Smooth muscle cell (in vitro differentiated cells): ENCODE results near the gene TCF3. TPM values are rescaled to one million over a fixed set of nuclear protein-coding genes. Genes with fewer than 3 reads are reported as not detected.
"Not testable (repeated sequence)": the region's sequence is repeated elsewhere in the genome, so short reads cannot be mapped to it uniquely, and the experiment has no call there.

ENCODE experiments used
- DNase-seq: peaks from one replicate; lab custom pipeline; 2025; ENCODE audit not compliant: unreplicated experiment; lab: John Stamatoyannopoulos, UW
- H2AFZ ChIP-seq: fragments of 200-600 bp; sonication (generic); 2 replicates; pipeline ENCODE4 v1.6.0; 2016; ENCODE audit warnings: antibody characterized with exemption, low read depth, mild to moderate bottlenecking
- H3F3A ChIP-seq: fragments of 200-600 bp; sonication (generic); 2 replicates; pipeline ENCODE4 v1.6.0; 2017; ENCODE audit warnings: antibody characterized with exemption, low read depth
- H3K27ac ChIP-seq: fragments of 200-600 bp; sonication (generic); 2 replicates; pipeline ENCODE4 v1.5.1; 2016; ENCODE audit warnings: low read depth, mild to moderate bottlenecking
- H3K27me3 ChIP-seq: fragments of 200-600 bp; sonication (generic); 2 replicates; pipeline ENCODE4 v1.6.1; 2016; ENCODE audit warnings: low read depth, mild to moderate bottlenecking
- H3K36me3 ChIP-seq: fragments of 200-600 bp; sonication (generic); 2 replicates; pipeline ENCODE4 v1.5.1; 2016; ENCODE audit warnings: low read depth
- H3K4me1 ChIP-seq: fragments of 200-600 bp; sonication (generic); 2 replicates; pipeline ENCODE4 v1.5.1; 2016; ENCODE audit warnings: low read depth
- H3K4me2 ChIP-seq: fragments of 200-600 bp; sonication (generic); 2 replicates; pipeline ENCODE4 v1.6.0; 2016; ENCODE audit warnings: mild to moderate bottlenecking
- H3K4me3 ChIP-seq: fragments of 200-600 bp; sonication (generic); 2 replicates; pipeline ENCODE4 v1.5.1; 2016; ENCODE audit warnings: mild to moderate bottlenecking
- H3K79me2 ChIP-seq: fragments of 200-600 bp; sonication (generic); 2 replicates; pipeline ENCODE4 v1.6.0; 2016; ENCODE audit warnings: low read depth, mild to moderate bottlenecking
- H3K9ac ChIP-seq: fragments of 200-600 bp; sonication (generic); 2 replicates; pipeline ENCODE4 v1.6.0; 2016; ENCODE audit warnings: low read depth
- H3K9me3 ChIP-seq: fragments of 200-600 bp; sonication (generic); replicated peaks from 2 replicates; pipeline ENCODE4 v1.5.1; 2016; ENCODE audit warnings: low read depth
- H4K20me1 ChIP-seq: fragments of 200-600 bp; sonication (generic); 2 replicates; pipeline ENCODE4 v1.6.0; 2016; ENCODE audit warnings: low read depth
- CTCF ChIP-seq: fragments of 200-600 bp; sonication (generic); IDR thresholded peaks from 2 replicates; pipeline ENCODE4 v1.5.1; 2017; ENCODE audit warnings: borderline replicate concordance, mild to moderate bottlenecking, antibody characterized with exemption; ENCODE audit not compliant: insufficient read depth, poor library complexity, severe bottlenecking
- WGBS: methylation state at CpG from one replicate; pipeline ENCODE4 v1.1.7; 2016; ENCODE audit warnings: low lambda C conversion rate; 5-methylcytosine and 5-hydroxymethylcytosine counted together
- polyA plus RNA-seq: library from polyadenylated mRNA; unstranded; fragments of >200 nt; fragmentation: Nextera tagmentation; extraction: Ambion mirVana; gene quantifications from 2 replicates; pipeline ENCODE4 v1.2.1, GENCODE V29; 2016
- total RNA-seq: library from RNA; depleted of rRNA; stranded (reverse); fragments of >200 nt; gene quantifications from 2 replicates; pipeline ENCODE4 v1.2.3, GENCODE V29; 2014

TCF3 gene
- total and polyA plus RNA-seq, 2 experiments from 2014 or later, result 89.0 to 150 TPM

DNA sequence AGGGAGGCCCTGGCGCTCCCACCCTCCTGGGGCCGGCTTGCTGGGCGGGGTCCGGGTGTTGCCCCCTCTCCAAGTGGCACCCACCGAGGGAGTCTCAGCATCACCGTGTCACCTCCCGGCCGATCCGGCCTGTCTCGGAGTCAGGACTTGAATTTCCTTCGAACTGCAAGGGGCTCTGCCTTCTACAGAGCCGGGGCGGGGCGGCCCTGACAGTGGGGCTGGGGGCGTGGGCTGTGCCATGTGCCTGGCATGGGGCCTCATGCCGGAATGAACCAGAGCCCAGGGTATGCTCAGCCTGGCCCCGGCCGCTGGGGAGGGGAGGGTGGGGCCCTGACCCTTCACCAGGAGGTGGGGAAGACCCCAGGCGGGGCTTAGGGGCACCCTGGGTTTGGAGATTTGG lies 47.0 kb upstream of the TCF3 start:
- Histone ChIP-seq H3K4me1 (no peaks in the 10 kb centered on the region), H3K4me3 (no peak overlapping the region), H3K9me3 (no peaks in the 10 kb centered on the region), H3F3A (no peaks in the 10 kb centered on the region), H3K36me3 (no peaks in the 10 kb centered on the region), H3K79me2 (no peaks in the 10 kb centered on the region), H3K9ac (no peak overlapping the region), H2AFZ (no peak overlapping the region), H3K4me2 (no peak overlapping the region), H4K20me1 (no peaks in the 10 kb centered on the region), H3K27me3 (peaks cover 30% of the 10 kb centered on the region), H3K27ac (no peak overlapping the region)
- WGBS, result 86% methylated on average over 5 of the region's 19 CpGs
- no peak for DNase-seq
- TF ChIP-seq CTCF, result no peak

- Histone ChIP-seq H3K36me3 (no peaks in the 10 kb centered on the region), H3K9ac (no peak overlapping the region), H3K27me3 (peaks cover 34% of the 10 kb centered on the region), H3F3A (no peaks in the 10 kb centered on the region), H3K27ac (no peak overlapping the region), H3K79me2 (no peaks in the 10 kb centered on the region), H3K9me3 (no peaks in the 10 kb centered on the region), H3K4me3 (no peak overlapping the region), H4K20me1 (no peaks in the 10 kb centered on the region), H3K4me1 (no peaks in the 10 kb centered on the region), H2AFZ (no peak overlapping the region), H3K4me2 (no peak overlapping the region)
- WGBS, result 91% methylated on average over 26 of the region's 26 CpGs
- DNase-seq, result no peak
- no peak for TF ChIP-seq CTCF
Measured at GRCh38 chr19:1698636-1699035, 46.2 kb upstream of the TCF3 start.

GRCh38 chr19:1695481-1695880 lies 43.1 kb upstream of the TCF3 start:
- DNase-seq, H2AFZ ChIP-seq, H3K4me2 ChIP-seq, H4K20me1 ChIP-seq, H3K79me2 ChIP-seq, H3K4me1 ChIP-seq, H3K4me3 ChIP-seq, H3K27ac ChIP-seq, H3F3A ChIP-seq, H3K9me3 ChIP-seq, H3K9ac ChIP-seq, H3K36me3 ChIP-seq: not testable (repeated sequence)
- WGBS, result 83% methylated on average over 12 of the region's 12 CpGs
- H3K27me3 ChIP-seq, result peaks cover 40% of the 10 kb centered on the region

GRCh38 chr19:1691589-1692290 lies 39.3 kb upstream of the TCF3 start:
- no peak for DNase-seq
- Histone ChIP-seq H3K4me2 (no peak overlapping the region), H3K4me1 (no peaks in the 10 kb centered on the region), H2AFZ (no peak overlapping the region), H3F3A (no peaks in the 10 kb centered on the region), H4K20me1 (no peaks in the 10 kb centered on the region), H3K9ac (no peak overlapping the region), H3K79me2 (no peaks in the 10 kb centered on the region), H3K27me3 (peaks cover 53% of the 10 kb centered on the region), H3K4me3 (no peak overlapping the region), H3K36me3 (no peaks in the 10 kb centered on the region), H3K27ac (no peak overlapping the region), H3K9me3 (no peaks in the 10 kb centered on the region)
- no peak for TF ChIP-seq CTCF
- WGBS, result 74% methylated on average over 14 of the region's 18 CpGs
